NCI-H1417 (cell line): ENCODE results near the gene PACRGL.
A peak's percentile ranks its signal among the peaks of the same experiment; 100 is the strongest.
"Not testable (repeated sequence)": the region's sequence is repeated elsewhere in the genome, so short reads cannot be mapped to it uniquely, and the experiment has no call there.

Source experiments
- DNase-seq, 3 experiments: peaks; one replicate each; lab custom pipeline; 2025; lab: John Stamatoyannopoulos, UW

The PACRGL gene

GRCh38 chr4:20723463-20723862, 23.2 kb downstream of the PACRGL start:
- DNase-seq: no peak

GRCh38 chr4:20724915-20725314, 24.7 kb downstream of the PACRGL start:
- no peak for DNase-seq

GRCh38 chr4:20735931-20736330, 35.7 kb downstream of the PACRGL start:
- DNase-seq: no peak

- DNase-seq: not testable (repeated sequence)
These were observed 45.7 kb downstream of the PACRGL start for GRCh38 chr4:20746000-20746399.

- DNase-seq: no peak
These were observed 52.4 kb downstream of the PACRGL start for GRCh38 chr4:20752641-20753040.

GRCh38 chr4:20754036-20754435, 53.8 kb downstream of the PACRGL start:
- no peak for DNase-seq

- DNase-seq: no peak
These were observed 59.8 kb downstream of the PACRGL start for GRCh38 chr4:20760053-20760452.

GRCh38 chr4:20761382-20761781, 61.1 kb downstream of the PACRGL start:
- DNase-seq: no peak

GRCh38 chr4:20761826-20762225, 61.6 kb downstream of the PACRGL start:
- DNase-seq: no peak

GRCh38 chr4:20764366-20764992, 64.2 kb downstream of the PACRGL start:
- no peak for DNase-seq

GRCh38 chr4:20773144-20773997, 73.1 kb downstream of the PACRGL start:
- DNase-seq: peak; percentile 34 to 85 (median 73)

GRCh38 chr4:20778896-20779295, 78.6 kb downstream of the PACRGL start:
- no peak for DNase-seq

GRCh38 chr4:20783134-20783533, 82.9 kb downstream of the PACRGL start:
- DNase-seq: not testable (repeated sequence)

- DNase-seq: no peak
These were observed 87.8 kb downstream of the PACRGL start for GRCh38 chr4:20787940-20788665.
